ENCODE measurements around the gene IKZF3.
A peak's percentile ranks its signal among the peaks of the same experiment; 100 is the strongest.
"Not testable (repeated sequence)": the region's sequence is repeated elsewhere in the genome, so short reads cannot be mapped to it uniquely, and the experiment has no call there.

IKZF3 gene

GRCh38 chr17:39855911-39856649 is 8.0 kb downstream of the IKZF3 start:
- DNase-seq, result not testable (repeated sequence)

DNA sequence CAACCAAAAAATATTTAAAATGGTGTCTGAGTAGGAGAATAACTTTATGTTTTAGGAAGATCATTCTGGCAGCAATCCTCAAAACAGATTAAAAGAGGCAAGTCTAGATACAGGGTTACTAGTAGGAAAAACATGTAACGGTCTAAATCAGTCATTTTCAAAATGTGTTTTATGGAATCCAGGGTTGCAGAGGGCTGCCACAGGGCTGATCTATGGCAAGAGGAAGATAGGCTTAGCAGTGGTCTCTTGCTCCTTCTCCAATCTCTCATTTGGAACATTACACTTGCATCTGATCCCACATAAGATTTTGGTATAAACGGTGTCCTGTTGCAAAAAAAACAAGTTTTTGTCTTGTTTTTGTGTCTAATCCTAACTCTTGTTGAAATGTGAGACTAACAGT is 9.2 kb downstream of the IKZF3 start:
- no peak for DNase-seq

DNA sequence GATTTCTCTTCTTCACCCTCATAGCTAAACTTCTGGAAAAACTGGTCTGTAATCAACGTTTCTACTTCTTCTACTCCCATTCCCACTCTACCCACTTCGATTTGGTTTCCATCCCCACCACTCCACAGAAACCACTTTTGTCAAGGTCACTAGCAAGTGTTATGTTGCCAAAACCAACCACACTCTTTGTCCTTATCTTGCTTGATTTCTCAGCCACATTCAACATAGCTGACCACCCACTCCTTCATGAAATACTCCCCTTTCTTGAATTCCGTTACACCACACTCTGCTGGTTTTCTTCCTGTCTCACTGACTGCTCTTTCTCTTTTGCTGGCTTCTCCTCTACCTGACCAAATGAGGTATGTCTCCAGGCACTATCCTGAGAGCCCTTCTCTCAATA is 11.9 kb downstream of the IKZF3 start:
- no peak for DNase-seq

GRCh38 chr17:39850186-39850585 is 13.9 kb downstream of the IKZF3 start:
- not testable (repeated sequence) for DNase-seq

DNA sequence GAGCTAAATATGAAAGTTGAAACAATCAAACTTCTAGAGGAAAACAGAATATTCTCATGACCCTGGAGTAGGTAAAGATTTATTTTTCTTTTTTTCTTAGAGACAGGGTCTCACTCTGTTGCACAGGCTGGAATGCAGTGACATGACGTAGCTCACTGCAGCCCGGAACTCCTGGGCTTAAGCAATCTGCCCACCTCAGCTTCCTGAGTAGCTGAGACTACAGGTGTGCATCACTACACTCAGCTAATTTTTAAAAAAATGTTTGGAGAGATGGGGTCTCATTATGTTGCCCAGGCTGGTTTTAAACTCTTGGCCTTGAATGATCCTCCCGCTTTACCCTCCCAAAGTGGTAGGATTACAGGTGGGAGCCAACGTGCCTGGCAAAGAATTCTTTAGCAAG is 15.5 kb downstream of the IKZF3 start:
- peak; percentile 30 for DNase-seq

DNA sequence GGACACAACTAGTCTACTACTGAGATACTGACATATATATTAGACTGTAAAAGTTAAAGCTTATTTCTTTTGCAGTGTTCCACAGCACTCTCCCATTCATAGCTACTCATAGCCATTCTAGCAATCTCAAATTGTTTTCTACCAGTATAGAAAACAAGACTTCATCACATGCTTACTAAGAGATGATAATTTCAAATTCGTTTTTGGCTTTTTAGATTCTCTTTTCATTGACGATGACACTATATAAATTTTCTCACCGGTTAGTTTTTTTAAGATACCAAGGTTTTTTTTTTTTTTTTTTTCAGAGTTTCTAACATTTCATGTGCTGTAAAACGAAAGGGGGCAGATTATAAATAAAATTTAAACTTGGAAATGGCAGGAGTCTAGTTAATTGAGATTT is 17.9 kb downstream of the IKZF3 start:
- no peak for DNase-seq

DNA sequence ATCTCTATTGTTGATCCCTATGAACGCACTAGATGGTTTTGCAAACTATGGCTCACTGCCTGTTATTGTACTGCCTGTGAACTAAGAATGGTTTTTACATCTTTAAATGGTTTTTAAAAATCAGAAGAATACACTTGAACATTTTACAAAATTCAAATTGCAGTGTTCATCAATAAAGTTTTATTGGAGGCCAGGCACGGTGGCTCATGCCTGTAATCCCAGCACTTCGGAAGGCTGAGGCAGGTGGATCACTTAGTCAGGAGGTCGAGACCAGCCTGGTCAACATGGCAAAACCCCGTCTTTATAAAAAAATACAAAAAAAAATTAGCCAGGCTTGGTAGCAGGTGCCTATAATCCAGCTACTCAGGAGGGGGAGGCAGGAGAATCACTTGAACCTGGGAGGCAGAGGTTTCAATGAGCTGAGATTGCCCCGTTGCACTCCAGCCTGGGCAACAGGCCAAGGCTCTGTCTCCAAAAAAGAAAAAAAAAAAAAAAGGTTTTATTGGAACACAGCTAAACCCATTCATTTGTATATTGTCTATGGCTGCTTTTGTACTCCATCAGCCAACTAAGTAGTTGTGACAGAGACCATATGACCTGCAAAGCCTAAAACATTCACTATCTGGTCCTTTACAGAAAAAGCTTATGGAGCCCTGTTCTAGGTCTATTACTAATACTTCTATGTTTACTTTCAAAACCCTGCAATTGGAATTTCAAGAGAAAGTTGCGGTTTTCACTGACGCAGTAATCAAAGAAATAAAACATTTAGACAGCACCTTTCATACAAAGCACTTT is 18.9 kb downstream of the IKZF3 start:
- no peak for DNase-seq

GRCh38 chr17:39841134-39841683 is 22.9 kb downstream of the IKZF3 start:
- no peak for DNase-seq

DNA sequence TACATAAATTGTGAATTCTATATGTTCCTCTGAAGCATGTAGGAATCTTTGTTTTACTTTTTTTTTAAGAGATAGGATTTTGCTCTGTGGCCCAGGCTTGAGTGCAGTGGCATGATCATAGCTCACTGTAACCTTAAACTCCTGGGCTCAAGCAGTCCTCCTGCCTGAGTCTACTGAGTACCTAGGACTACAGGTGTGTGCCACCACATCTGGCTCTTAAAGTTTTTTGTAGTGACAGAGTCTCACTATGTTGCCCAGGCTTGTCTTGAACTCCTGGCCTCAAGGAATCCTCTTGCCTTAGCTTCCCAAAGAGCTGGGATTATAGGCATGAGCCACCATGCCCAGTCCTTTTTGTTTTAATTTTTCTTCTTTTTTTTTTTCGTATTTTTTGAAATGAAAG is 25.3 kb downstream of the IKZF3 start:
- DNase-seq, result no peak

GRCh38 chr17:39838057-39838456 is 26.1 kb downstream of the IKZF3 start:
- no peak for DNase-seq

GRCh38 chr17:39836117-39836516 is 28.0 kb downstream of the IKZF3 start:
- no peak for DNase-seq

DNA sequence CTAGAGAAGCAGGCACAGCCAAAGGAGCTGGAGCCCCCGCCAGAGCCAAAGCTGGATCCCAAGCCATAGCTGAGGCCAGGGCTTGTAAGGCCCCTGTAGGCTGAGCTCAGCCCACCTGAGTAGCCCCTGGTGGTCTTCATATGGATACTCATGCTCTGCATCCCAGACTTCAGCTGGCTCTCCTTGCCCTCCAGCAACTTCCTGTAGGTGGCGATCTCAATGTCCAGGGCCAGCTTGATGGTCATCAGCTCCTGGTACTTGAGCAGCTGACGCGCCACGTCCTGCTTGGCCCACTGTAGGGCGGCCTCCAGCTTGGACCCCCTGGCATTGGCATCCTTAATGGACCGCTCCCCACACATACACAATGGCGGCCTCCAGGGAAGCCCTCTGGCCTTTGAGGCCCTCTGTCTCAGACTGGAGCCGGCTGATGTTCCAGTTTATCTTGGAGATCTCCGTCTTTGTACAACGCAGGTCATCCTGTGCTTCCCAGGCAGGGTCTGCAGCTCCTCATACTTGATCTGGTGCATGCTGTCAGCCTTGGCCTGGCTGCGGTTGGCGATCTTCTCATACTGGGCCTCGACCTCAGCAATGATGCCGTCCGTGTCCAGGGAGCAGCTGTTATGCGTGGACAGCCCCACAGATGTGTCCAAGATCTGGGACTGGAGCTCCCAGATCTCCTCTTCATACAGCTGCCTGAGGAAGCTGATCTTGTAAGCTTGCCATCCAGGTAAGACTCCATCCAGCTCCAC is 28.9 kb downstream of the IKZF3 start:
- DNase-seq, result no peak

DNA sequence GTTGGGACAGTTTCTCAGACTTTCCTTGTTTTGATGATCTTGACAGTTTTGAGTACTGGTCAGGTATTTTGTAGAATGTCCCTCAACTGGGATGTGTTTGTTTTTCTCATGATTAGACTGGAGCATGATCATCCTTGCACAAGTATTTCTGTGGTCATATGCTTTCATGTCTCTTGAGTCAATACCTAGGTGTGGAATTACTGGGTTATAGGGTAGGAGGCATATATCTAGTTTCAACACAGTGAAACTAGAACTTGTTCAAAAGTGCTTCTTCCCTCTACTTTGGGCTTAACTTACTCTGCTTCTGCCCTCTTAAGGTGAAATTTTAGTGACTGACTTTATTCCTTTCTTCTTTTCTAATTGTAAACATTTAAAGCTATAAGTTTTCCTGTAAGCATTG is 30.1 kb downstream of the IKZF3 start:
- no peak for DNase-seq

GRCh38 chr17:39831588-39831987 is 32.5 kb downstream of the IKZF3 start:
- no peak for DNase-seq

DNA sequence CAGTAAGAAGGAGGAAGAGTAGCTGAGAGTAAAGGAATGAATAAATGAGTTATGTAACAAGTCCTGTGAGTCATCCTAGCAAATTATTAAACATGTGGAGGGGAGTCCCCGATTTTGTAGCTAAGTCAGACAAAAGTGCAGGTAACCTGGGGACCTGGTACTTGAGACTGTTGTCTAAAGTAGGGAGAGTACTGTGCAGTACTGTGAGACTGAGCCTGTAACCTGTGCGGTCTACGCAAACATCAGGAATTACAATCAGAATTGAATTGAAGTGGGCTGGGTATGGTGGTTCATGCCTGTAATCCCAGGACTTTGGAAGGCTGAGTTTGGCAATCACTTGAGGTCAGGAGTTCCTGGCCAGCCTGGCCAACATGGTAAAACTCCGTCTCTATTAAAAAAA is 35.7 kb downstream of the IKZF3 start:
- no peak for DNase-seq

DNA sequence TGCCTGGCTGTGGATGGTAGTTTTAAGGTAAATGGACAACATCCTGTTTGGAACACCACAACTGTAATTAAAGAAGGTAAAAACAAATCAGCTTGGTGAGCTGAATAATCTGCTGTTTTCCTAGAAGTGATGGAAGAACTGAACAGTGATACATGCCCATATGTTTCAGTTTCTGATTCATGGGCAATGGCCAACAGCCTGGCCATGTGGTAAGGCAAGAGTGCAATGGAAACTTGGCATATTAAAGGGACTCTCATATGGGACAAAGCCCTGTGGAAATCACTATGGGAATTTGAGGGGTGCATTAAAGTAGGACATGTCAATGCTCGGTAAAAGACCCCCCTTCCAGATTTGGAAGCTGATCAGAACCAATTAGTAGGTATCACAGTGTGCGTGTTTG is 37.8 kb downstream of the IKZF3 start:
- no peak for DNase-seq

DNA sequence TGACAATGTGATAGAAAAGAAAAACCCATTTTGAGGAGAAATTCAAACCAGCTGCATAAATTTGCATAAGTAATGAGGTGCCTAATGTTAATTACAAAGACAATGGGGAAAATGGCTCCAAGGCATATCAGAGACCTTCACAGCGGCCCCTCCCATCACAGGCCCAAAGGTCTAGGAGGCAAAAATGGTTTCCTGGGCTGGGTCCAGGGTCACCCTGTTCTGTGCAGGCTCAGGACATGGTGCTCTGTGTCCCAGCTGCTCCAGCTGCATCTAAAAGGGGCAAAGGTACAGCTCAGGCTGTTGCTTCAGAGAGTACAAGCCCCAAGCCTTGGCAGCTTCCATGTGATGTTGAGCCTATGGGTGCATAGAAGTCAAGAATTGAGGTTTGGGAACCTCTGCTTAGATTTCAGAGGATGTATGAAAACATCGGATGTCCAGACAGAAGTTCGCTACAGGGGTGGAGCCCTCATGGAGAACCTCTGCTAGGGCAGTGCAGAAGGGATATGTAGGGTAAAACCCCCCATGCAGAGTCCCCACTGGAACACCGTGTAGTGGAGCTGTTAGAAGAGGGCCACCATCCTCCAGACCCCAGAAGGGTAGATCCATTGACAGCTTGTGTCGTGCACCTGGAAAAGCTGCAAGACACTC is 40.6 kb downstream of the IKZF3 start:
- DNase-seq, result peak; percentile 26

- no peak for DNase-seq
Measured at GRCh38 chr17:39822051-39822451, 42.1 kb downstream of the IKZF3 start.

GRCh38 chr17:39820987-39821386 is 43.1 kb downstream of the IKZF3 start:
- DNase-seq, result no peak

DNA sequence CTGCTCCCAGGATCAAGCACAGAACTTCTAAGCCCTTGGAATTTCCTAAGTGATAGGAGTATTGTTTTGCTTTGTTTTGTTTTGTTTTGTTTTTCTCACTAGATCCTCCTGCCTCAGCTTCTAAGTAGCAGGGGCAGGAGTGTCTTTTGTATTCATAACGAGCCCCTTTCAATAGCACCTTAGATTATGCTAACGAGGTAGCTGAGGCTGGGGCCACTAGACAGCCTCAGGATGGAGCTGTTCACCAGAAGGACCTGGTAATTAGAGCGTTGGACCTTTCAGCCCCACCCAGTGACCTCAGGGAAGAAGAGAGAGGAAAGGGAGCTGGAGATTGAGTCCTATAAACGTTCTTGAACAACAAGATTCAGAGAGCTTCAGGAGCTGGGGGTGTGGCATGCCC is 43.6 kb downstream of the IKZF3 start:
- DNase-seq, result peak; percentile 32

DNA sequence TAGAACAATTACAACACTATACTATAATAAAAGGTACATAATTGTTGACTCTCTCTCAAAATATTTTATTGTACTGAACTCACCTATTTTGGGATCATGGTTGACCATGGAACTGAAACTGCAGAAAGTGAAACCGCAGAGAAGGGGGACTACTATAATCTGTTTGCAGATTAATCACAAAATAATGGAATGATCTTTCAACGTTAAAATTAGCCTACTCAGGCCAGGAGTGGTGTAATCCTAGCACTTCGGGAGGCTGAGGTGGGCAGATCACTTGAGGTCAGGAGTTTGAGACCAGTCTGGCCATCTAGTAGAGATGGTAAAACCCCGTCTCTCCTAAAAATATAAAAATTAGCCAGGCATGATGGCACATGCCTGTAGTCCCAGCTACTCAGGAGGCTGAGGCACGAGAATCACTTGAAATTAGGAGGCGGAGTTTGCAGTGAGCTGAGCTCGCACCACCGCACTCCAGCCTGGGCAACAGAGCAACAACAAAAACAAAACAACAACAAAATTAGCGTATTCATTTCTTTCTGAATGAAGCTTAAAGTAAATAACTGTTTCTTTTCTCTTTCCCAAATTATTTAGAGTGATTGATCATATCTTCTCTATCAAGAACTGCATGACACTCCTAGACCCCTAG is 45.6 kb downstream of the IKZF3 start:
- DNase-seq, result peak; percentile 68

DNA sequence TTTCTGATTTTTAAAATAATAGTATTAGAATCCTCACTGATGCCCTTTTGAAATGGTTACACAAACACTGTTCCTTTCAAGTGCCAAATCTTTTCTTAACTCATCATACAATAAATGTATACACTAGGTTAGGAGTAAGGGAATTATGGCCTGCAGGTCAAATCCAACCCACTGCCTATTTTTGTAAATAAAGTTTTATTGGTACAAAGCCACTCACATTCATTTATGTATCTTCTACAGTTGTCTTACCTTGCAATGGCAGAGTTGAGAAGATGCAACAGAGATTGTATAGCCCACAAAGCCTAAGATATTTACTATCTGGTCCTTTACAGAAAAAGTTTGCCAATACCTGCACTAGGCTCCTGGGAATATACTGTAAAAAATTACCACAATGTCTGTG is 47.8 kb downstream of the IKZF3 start:
- no peak for DNase-seq
